Measurements from ENCODE around the gene TBCC. TPM values are rescaled to one million over a fixed set of nuclear protein-coding genes. Genes with fewer than 3 reads are reported as not detected.

The TBCC gene
- total RNA-seq, 1 experiment from 2014 or later: 24.7 TPM

DNA sequence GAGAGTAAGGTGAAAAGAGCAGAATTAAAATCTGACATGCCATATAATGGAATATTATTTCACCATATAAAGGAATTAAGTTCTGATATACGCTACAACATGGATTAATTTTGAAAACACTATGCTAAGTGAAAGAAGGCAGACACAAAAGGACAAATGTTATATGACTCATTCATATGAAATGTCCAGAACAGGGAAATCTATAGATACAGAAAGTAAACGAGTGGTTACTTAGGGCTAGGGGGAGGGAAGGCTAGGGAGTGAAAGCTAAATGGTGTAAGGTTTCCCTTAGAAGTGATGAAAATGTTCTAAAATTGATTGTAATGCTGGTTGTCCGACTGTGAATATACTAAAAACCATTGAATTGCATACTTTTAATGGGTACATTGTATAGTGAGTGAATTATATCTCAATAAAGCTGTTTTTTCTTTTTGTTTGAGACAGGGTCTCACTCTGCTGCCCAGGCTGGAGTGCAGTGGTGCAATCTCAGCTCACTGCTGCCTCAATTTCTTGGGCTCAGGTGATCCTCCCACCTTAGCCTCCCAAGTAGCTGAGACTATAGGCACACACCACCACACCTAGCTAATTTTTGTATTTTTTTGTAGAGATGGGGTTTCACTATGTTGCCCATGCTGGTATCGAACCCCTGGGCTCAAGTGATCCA lies 31.7 kb downstream of the TBCC start:
- DNase-seq (ENCODE audit: low spot score) (no peak), ATAC-seq (no peak)
- no peak overlapping the region for H3K4me3 Mint-ChIP-seq
- ChIA-PET CTCF (interaction anchor here (2.0 kb wide), 1 partner anchor 12 kb away, joined by 6 read pairs; no protein-coding TSS in a partner anchor), POLR2A (no interaction called here)
- peaks cover 9% of the 10 kb centered on the region for H3K36me3 Mint-ChIP-seq
- H3K27me3 Mint-ChIP-seq (ENCODE audit: low read depth): peaks cover 8% of the 10 kb centered on the region
- peaks cover 9% of the 10 kb centered on the region for H3K4me1 Mint-ChIP-seq
- H3K27ac Mint-ChIP-seq: no peak overlapping the region
- TF ChIP-seq, protein P1, sequence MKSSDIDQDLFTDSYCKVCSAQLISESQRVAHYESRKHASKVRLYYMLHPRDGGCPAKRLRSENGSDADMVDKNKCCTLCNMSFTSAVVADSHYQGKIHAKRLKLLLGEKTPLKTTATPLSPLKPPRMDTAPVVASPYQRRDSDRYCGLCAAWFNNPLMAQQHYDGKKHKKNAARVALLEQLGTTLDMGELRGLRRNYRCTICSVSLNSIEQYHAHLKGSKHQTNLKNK (CRISPR knock-in tag; IDR thresholded peaks at IDR 0.05): no peak
- H3K9me3 Mint-ChIP-seq: peaks cover 21% of the 10 kb centered on the region

DNA sequence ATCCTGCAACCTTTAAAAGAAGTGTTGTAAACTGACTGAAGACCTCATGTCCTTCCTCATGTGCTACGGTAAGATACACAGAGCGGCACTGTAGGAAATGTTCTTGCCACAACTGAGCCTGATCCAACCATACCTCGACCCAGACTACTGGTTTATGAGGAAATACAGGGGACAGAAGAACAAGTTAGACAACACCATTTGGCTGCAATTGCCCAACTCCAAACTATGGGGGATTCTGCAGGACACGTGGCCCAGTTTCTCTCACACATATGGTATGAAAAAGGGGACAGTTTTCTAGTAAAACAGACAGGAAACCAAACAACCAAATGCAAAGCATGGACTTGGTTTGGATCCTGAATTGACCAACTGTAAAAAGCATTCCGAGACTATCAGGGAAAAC lies 34.0 kb downstream of the TBCC start:
- TF ChIP-seq, protein P2, sequence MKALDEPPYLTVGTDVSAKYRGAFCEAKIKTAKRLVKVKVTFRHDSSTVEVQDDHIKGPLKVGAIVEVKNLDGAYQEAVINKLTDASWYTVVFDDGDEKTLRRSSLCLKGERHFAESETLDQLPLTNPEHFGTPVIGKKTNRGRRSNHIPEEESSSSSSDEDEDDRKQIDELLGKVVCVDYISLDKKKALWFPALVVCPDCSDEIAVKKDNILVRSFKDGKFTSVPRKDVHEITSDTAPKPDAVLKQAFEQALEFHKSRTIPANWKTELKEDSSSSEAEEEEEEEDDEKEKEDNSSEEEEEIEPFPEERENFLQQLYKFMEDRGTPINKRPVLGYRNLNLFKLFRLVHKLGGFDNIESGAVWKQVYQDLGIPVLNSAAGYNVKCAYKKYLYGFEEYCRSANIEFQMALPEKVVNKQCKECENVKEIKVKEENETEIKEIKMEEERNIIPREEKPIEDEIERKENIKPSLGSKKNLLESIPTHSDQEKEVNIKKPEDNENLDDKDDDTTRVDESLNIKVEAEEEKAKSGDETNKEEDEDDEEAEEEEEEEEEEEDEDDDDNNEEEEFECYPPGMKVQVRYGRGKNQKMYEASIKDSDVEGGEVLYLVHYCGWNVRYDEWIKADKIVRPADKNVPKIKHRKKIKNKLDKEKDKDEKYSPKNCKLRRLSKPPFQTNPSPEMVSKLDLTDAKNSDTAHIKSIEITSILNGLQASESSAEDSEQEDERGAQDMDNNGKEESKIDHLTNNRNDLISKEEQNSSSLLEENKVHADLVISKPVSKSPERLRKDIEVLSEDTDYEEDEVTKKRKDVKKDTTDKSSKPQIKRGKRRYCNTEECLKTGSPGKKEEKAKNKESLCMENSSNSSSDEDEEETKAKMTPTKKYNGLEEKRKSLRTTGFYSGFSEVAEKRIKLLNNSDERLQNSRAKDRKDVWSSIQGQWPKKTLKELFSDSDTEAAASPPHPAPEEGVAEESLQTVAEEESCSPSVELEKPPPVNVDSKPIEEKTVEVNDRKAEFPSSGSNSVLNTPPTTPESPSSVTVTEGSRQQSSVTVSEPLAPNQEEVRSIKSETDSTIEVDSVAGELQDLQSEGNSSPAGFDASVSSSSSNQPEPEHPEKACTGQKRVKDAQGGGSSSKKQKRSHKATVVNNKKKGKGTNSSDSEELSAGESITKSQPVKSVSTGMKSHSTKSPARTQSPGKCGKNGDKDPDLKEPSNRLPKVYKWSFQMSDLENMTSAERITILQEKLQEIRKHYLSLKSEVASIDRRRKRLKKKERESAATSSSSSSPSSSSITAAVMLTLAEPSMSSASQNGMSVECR (CRISPR knock-in tag; IDR thresholded peaks at IDR 0.05; ENCODE audit: borderline replicate concordance): no peak
- TF ChIP-seq ZNF396 (CRISPR knock-in tag; IDR thresholded peaks at IDR 0.05; ENCODE audit: borderline replicate concordance): no peak
- TF ChIP-seq, protein P3, sequence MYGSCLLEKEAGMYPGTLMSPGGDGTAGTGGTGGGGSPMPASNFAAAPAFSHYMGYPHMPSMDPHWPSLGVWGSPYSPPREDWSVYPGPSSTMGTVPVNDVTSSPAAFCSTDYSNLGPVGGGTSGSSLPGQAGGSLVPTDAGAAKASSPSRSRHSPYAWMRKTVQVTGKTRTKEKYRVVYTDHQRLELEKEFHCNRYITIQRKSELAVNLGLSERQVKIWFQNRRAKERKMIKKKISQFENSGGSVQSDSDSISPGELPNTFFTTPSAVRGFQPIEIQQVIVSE (CRISPR knock-in tag; IDR thresholded peaks at IDR 0.05; ENCODE audit: borderline replicate concordance): no peak
- TF ChIP-seq, protein P4, sequence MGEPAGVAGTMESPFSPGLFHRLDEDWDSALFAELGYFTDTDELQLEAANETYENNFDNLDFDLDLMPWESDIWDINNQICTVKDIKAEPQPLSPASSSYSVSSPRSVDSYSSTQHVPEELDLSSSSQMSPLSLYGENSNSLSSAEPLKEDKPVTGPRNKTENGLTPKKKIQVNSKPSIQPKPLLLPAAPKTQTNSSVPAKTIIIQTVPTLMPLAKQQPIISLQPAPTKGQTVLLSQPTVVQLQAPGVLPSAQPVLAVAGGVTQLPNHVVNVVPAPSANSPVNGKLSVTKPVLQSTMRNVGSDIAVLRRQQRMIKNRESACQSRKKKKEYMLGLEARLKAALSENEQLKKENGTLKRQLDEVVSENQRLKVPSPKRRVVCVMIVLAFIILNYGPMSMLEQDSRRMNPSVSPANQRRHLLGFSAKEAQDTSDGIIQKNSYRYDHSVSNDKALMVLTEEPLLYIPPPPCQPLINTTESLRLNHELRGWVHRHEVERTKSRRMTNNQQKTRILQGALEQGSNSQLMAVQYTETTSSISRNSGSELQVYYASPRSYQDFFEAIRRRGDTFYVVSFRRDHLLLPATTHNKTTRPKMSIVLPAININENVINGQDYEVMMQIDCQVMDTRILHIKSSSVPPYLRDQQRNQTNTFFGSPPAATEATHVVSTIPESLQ (CRISPR knock-in tag; IDR thresholded peaks at IDR 0.05): no peak
- no peak for TF ChIP-seq ZNF219 (CRISPR knock-in tag; IDR thresholded peaks at IDR 0.05; ENCODE audit: borderline replicate concordance)
- TF ChIP-seq JUN (CRISPR knock-in tag; IDR thresholded peaks at IDR 0.05): no peak
- TF ChIP-seq, protein P5, sequence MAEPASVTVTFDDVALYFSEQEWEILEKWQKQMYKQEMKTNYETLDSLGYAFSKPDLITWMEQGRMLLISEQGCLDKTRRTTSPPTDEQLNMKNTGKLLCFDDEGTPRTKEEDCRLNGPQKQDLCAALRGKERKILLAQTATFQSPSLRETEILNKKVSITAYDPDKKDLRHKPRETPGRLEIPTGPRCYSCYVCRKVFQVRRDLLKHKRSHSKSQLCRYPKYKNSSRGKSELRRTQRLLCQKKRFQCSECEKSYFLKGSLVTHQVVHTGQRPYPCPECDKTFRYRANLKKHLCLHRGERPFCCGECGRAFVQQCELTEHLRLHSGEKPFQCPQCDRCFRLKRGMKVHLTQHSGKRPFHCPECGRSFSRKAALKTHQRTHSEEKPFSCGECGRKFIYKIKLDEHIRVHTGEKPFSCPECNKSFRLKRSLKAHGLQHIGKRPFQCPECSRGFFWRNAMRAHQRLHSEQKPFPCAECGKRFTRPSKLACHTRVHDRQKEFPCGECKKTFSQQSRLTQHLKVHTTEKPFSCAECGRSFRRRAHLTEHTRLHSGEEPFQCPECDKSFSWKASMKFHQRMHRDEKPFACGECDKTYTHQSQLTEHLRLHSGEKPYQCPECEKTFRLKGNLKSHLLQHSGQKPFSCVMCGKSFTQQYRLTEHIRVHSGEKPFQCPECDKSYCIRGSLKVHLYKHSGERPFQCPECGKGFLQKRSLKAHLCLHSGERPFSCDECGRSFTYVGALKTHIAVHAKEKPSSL (CRISPR knock-in tag; conservative IDR thresholded peaks at IDR 0.05): no peak
- TF ChIP-seq IRF2 (CRISPR knock-in tag; IDR thresholded peaks at IDR 0.05; ENCODE audit: borderline replicate concordance, low read depth): no peak
- peaks cover 21% of the 10 kb centered on the region for H3K9me3 Mint-ChIP-seq
- peaks cover 8% of the 10 kb centered on the region for H3K27me3 Mint-ChIP-seq (ENCODE audit: low read depth)
- ChIA-PET POLR2A (no interaction called here), CTCF (interaction anchor here (1.1 kb wide), 1 partner anchor 15 kb away, joined by 5 read pairs; no protein-coding TSS in a partner anchor)
- ATAC-seq: no peak
- peaks cover 9% of the 10 kb centered on the region for H3K4me1 Mint-ChIP-seq
- H3K4me3 Mint-ChIP-seq: no peak overlapping the region
- DNase-seq (ENCODE audit: low spot score): no peak
- H3K27ac Mint-ChIP-seq: no peak overlapping the region
- peaks cover 9% of the 10 kb centered on the region for H3K36me3 Mint-ChIP-seq

DNA sequence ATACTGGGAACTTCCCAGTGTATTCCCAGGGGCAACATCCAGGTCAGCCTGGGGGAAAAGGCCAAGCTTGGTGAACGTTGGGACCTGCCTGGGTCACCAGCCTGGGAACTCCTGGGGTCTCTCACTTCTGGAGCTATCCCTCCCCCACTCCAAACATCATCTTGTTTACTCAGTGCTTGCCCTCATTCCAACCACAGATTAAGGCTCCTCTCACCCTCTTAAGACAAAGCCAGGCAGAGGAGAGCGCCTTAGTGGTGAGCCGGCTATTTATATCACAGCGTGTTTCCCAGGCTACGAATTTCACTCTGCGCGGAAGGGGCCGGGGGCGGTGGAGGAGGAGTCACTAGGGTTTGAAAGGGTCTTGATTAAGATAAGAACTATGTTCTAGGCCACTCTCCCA lies 35.6 kb downstream of the TBCC start:
- Mint-ChIP-seq H3K27ac (no peak overlapping the region), H3K27me3 (ENCODE audit: low read depth) (peaks cover 8% of the 10 kb centered on the region), H3K4me1 (peaks cover 9% of the 10 kb centered on the region), H3K36me3 (peaks cover 9% of the 10 kb centered on the region), H3K9me3 (peaks cover 21% of the 10 kb centered on the region), H3K4me3 (no peak overlapping the region)
- ChIA-PET POLR2A (no interaction called here), CTCF (no interaction called here)
- DNase-seq (ENCODE audit: low spot score) (no peak), ATAC-seq (peak; percentile 90)
- no peak for TF ChIP-seq SOX15 (CRISPR knock-in tag; IDR thresholded peaks at IDR 0.05)
- no peak for TF ChIP-seq NFATC4 (CRISPR knock-in tag; IDR thresholded peaks at IDR 0.05)
- TF ChIP-seq, protein P6, sequence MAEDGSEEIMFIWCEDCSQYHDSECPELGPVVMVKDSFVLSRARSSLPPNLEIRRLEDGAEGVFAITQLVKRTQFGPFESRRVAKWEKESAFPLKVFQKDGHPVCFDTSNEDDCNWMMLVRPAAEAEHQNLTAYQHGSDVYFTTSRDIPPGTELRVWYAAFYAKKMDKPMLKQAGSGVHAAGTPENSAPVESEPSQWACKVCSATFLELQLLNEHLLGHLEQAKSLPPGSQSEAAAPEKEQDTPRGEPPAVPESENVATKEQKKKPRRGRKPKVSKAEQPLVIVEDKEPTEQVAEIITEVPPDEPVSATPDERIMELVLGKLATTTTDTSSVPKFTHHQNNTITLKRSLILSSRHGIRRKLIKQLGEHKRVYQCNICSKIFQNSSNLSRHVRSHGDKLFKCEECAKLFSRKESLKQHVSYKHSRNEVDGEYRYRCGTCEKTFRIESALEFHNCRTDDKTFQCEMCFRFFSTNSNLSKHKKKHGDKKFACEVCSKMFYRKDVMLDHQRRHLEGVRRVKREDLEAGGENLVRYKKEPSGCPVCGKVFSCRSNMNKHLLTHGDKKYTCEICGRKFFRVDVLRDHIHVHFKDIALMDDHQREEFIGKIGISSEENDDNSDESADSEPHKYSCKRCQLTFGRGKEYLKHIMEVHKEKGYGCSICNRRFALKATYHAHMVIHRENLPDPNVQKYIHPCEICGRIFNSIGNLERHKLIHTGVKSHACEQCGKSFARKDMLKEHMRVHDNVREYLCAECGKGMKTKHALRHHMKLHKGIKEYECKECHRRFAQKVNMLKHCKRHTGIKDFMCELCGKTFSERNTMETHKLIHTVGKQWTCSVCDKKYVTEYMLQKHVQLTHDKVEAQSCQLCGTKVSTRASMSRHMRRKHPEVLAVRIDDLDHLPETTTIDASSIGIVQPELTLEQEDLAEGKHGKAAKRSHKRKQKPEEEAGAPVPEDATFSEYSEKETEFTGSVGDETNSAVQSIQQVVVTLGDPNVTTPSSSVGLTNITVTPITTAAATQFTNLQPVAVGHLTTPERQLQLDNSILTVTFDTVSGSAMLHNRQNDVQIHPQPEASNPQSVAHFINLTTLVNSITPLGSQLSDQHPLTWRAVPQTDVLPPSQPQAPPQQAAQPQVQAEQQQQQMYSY (CRISPR knock-in tag; IDR thresholded peaks at IDR 0.05): no peak
- TF ChIP-seq, protein P7, sequence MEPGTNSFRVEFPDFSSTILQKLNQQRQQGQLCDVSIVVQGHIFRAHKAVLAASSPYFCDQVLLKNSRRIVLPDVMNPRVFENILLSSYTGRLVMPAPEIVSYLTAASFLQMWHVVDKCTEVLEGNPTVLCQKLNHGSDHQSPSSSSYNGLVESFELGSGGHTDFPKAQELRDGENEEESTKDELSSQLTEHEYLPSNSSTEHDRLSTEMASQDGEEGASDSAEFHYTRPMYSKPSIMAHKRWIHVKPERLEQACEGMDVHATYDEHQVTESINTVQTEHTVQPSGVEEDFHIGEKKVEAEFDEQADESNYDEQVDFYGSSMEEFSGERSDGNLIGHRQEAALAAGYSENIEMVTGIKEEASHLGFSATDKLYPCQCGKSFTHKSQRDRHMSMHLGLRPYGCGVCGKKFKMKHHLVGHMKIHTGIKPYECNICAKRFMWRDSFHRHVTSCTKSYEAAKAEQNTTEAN (CRISPR knock-in tag; IDR thresholded peaks at IDR 0.05): no peak
- no peak for TF ChIP-seq PRRX2 (CRISPR knock-in tag; IDR thresholded peaks at IDR 0.05)
- no peak for TF ChIP-seq ELF4 (CRISPR knock-in tag; IDR thresholded peaks at IDR 0.05; ENCODE audit: low read depth)
- no peak for TF ChIP-seq RELA (CRISPR knock-in tag; IDR thresholded peaks at IDR 0.05; ENCODE audit: borderline replicate concordance)
